Endothelial cell of umbilical vein (primary cell): ENCODE measurements around the gene FNDC3A. TPM values are rescaled to one million over a fixed set of nuclear protein-coding genes. Genes with fewer than 3 reads are reported as not detected.
"Not testable (repeated sequence)": the region's sequence is repeated elsewhere in the genome, so short reads cannot be mapped to it uniquely, and the experiment has no call there.

Experiments used
- BruUV-seq: library from RNA; stranded (reverse); fragments of 400-500 nt; replicated peaks from 2 replicates; lab custom pipeline; 2021; lab: Mats Ljungman, UMichigan
- CTCF ChIA-PET: fragments of 300-600, 350-600 bp; sonication (Branson Sonifier 250); formaldehyde crosslinking; loops from one replicate; lab custom pipeline; 2021; ENCODE audit warnings: antibody characterized with exemption, inconsistent platforms; lab: Charles Lee
- POLR2A ChIA-PET: fragments of 300-600, 350-600 bp; sonication (Branson Sonifier 250); formaldehyde crosslinking; loops from one replicate; lab custom pipeline; 2021; ENCODE audit warnings: antibody characterized with exemption, inconsistent platforms; lab: Charles Lee
- DNase-seq: peaks from one replicate; pipeline ENCODE4 v3.0.0-alpha.2; 2011; ENCODE audit warnings: low read depth, low spot score
- FAIRE-seq: peaks from 2 replicates; lab custom pipeline; 2011; peaks lifted over from hg19 to GRCh38; lab: Jason Lieb, UNC
- H2AFZ ChIP-seq: 2 replicates; pipeline ENCODE4 v1.6.0; 2012; ENCODE audit warnings: low read depth, low read length, control low read depth, inconsistent platforms
- H3K27ac ChIP-seq: 2 replicates; pipeline ENCODE4 v1.5.1; 2011; ENCODE audit warnings: low read depth, mild to moderate bottlenecking, control low read depth, low read length, moderate library complexity; ENCODE audit not compliant: insufficient read depth
- H3K27me3 ChIP-seq, 2 experiments: 2 replicates each; pipeline versions ENCODE4 v1.6.0 to v1.6.1; 2011; ENCODE audit warnings: low read length in 2 of 2, mixed read lengths in 1 of 2; ENCODE audit not compliant: control insufficient read depth in 2 of 2, insufficient read depth in 2 of 2
- H3K36me3 ChIP-seq, 2 experiments: 2 replicates in 1 of 2; 3 replicates in 1 of 2; pipeline ENCODE4 v1.5.1; 2011; ENCODE audit warnings: low read length in 2 of 2, mild to moderate bottlenecking in 1 of 2, moderate library complexity in 1 of 2; ENCODE audit not compliant: control insufficient read depth in 2 of 2, insufficient read depth in 2 of 2; ENCODE audit errors: extremely low read depth in 1 of 2
- H3K4me1 ChIP-seq: 3 replicates; pipeline ENCODE4 v1.5.1; 2011; ENCODE audit warnings: mild to moderate bottlenecking, low read length; ENCODE audit not compliant: control insufficient read depth, insufficient read depth; ENCODE audit errors: extremely low read depth
- H3K4me2 ChIP-seq: 2 replicates; pipeline ENCODE4 v1.6.1; 2011; ENCODE audit warnings: low read length, control low read depth, mixed read lengths; ENCODE audit not compliant: insufficient read depth
- H3K4me3 ChIP-seq, 3 experiments: fragments of 200-600 bp in 1 of 3; sonication (generic), shearing (Covaris generic) in 1 of 3; replicated peaks in 1 of 3; 2 replicates each; pipeline ENCODE4 v1.5.1; 2011 to 2016; ENCODE audit warnings: control low read depth in 3 of 3, low read length in 3 of 3, mild to moderate bottlenecking in 2 of 3, inconsistent platforms in 1 of 3, low read depth in 1 of 3, moderate library complexity in 1 of 3; ENCODE audit not compliant: insufficient read depth in 1 of 3
- H3K79me2 ChIP-seq: 2 replicates; pipeline ENCODE4 v1.6.0; 2012; ENCODE audit warnings: low read length, inconsistent platforms; ENCODE audit not compliant: control insufficient read depth, insufficient read depth
- H3K9ac ChIP-seq: replicated peaks from 2 replicates; pipeline ENCODE3; 2011; ENCODE audit warnings: low read length, control low read depth; ENCODE audit not compliant: insufficient read depth; ENCODE audit errors: extremely low read depth
- H3K9me1 ChIP-seq: replicated peaks from 3 replicates; pipeline ENCODE4 v1.6.0; 2011; ENCODE audit warnings: mild to moderate bottlenecking, low read length; ENCODE audit not compliant: control insufficient read depth, insufficient read depth; ENCODE audit errors: extremely low read depth
- H3K9me3 ChIP-seq: replicated peaks from 2 replicates; pipeline ENCODE4 v1.5.1; 2012; ENCODE audit warnings: low read length, inconsistent platforms; ENCODE audit not compliant: control insufficient read depth, insufficient read depth
- H4K20me1 ChIP-seq: replicated peaks from 2 replicates; pipeline ENCODE3; 2011; ENCODE audit warnings: mild to moderate bottlenecking, low read length; ENCODE audit not compliant: control insufficient read depth, insufficient read depth; ENCODE audit errors: extremely low read depth
- FOS ChIP-seq: IDR thresholded peaks from 2 replicates; pipeline ENCODE4 v1.6.1; 2011; ENCODE audit warnings: mild to moderate bottlenecking, low read length, moderate library complexity, borderline replicate concordance; ENCODE audit not compliant: insufficient read depth
- GATA2 ChIP-seq: IDR thresholded peaks from 2 replicates; pipeline ENCODE4 v1.7.0; 2011; ENCODE audit warnings: low read depth, mild to moderate bottlenecking, moderate library complexity, mixed read lengths, low read length; ENCODE audit not compliant: insufficient read length, insufficient read depth
- JUN ChIP-seq: IDR thresholded peaks from 2 replicates; pipeline ENCODE4 v1.6.1; 2011; ENCODE audit warnings: borderline replicate concordance, low read depth; ENCODE audit not compliant: insufficient read length, insufficient read depth
- MYC ChIP-seq: IDR thresholded peaks from one replicate; pipeline ENCODE4 v1.6.1; 2011; ENCODE audit warnings: mild to moderate bottlenecking, low read depth, low read length
- POLR2AphosphoS5 ChIP-seq: IDR thresholded peaks from 2 replicates; pipeline ENCODE4 v1.6.1; 2012; ENCODE audit warnings: low read depth, mild to moderate bottlenecking, control low read depth, low read length, moderate library complexity; ENCODE audit not compliant: insufficient read depth
- dilution Hi-C: fragments of 300-500 bp; cut with MboI; formaldehyde crosslinking; loops from one replicate; pipeline ENCODE4 v1.15.0; 2019; ENCODE audit warnings: low sequenced_read_pairs; ENCODE audit not compliant: extremely low pct_ligation_motif_present
- intact Hi-C: fragments of 100-400 bp; cut with micrococcal nuclease; formaldehyde crosslinking; loops from one replicate; pipeline ENCODE4 v1.10.0; 2022
- polyA plus RNA-seq, 4 experiments: library from polyadenylated mRNA; depleted of rRNA in 3 of 4; stranded (reverse) in 3 of 4; unstranded in 1 of 4; fragments of >200 nt; gene quantifications; 2 replicates each; pipeline versions ENCODE4 v1.2.1 to v1.2.3, GENCODE V29; 2011 to 2012; ENCODE audit warnings: missing spikeins in 1 of 4
- total RNA-seq: library from RNA; stranded (reverse); gene quantifications from 2 replicates; pipeline ENCODE4 v1.2.3, GENCODE V29; 2021
- TF ChIP-seq, protein P1 (sequence below), 2 donors: IDR thresholded peaks; 1 replicate in 1 of 2; 2 replicates in 1 of 2; pipeline ENCODE4 v1.5.1; 2011; ENCODE audit warnings: low read length in 2 of 2, mild to moderate bottlenecking in 2 of 2, moderate library complexity in 2 of 2, control low read depth in 1 of 2, inconsistent platforms in 1 of 2, low read depth in 1 of 2; ENCODE audit not compliant: insufficient read depth in 1 of 2; ENCODE audit errors: extremely low read depth in 1 of 2

The FNDC3A gene
- total and polyA plus RNA-seq, 2 donors (not counting 3 experiments of a cell fraction or from before 2014, with no cell fraction given): 26.3 to 50.8 TPM

DNA sequence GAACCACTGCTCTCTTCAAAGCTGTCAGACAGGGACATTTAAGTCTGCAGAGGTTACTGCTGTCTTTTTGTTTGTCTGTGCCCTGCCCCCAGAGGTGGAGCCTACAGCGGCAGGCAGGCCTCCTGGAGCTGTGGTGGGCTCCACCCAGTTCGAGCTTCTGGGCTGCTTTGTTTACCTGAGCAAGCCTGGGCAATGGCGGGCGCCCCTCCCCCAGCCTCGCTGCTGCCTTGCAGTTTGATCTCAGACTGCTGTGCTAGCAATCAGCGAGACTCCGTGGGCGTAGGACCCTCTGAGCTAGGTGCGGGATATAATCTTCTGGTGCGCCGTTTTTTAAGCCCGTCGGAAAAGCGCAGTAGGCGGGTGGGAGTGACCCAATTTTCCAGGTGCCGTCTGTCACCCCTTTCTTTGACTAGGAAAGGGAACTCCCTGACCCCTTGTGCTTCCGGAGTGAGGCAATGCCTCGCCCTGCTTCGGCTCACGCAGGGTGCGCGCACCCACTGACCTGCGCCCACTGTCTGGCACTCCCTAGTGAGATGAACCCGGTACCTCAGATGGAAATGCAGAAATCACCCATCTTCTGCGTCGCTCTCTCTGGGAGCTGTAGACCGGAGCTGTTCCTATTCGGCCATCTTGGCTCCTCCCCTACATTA is 43.4 kb downstream of the FNDC3A start:
- H2AFZ ChIP-seq, H4K20me1 ChIP-seq, H3K27ac ChIP-seq, H3K9me3 ChIP-seq, H3K9ac ChIP-seq, BruUV-seq, intact Hi-C loops, DNase-seq, H3K27me3 ChIP-seq, H3K4me3 ChIP-seq, dilution Hi-C loops, H3K36me3 ChIP-seq, FAIRE-seq, H3K4me1 ChIP-seq, H3K9me1 ChIP-seq, H3K4me2 ChIP-seq, H3K79me2 ChIP-seq, CTCF ChIA-PET, POLR2A ChIA-PET: not testable (repeated sequence)

DNA sequence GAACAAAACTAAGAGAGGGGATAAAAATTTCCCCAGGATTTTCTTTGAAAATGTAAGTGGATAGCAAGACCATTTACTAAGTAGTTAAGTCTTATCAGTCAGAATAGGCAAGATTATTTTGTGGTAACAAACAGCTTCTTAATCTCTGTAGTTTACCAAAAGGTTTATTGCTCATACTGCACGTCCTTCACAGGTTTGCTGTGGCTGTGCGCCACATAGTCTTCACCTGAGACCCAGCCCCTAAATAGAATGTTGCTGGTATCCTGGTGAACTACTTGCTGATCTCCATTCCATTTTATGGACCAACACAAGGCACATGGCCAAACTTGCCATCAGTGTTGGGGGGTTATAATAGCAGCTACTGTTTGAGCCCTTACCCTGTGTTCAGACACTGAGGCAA is 44.6 kb downstream of the FNDC3A start:
- TF ChIP-seq MYC (no peak), GATA2 (no peak), JUN (no peak), POLR2AphosphoS5 (no peak), FOS (no peak)
- TF ChIP-seq, protein P1, sequence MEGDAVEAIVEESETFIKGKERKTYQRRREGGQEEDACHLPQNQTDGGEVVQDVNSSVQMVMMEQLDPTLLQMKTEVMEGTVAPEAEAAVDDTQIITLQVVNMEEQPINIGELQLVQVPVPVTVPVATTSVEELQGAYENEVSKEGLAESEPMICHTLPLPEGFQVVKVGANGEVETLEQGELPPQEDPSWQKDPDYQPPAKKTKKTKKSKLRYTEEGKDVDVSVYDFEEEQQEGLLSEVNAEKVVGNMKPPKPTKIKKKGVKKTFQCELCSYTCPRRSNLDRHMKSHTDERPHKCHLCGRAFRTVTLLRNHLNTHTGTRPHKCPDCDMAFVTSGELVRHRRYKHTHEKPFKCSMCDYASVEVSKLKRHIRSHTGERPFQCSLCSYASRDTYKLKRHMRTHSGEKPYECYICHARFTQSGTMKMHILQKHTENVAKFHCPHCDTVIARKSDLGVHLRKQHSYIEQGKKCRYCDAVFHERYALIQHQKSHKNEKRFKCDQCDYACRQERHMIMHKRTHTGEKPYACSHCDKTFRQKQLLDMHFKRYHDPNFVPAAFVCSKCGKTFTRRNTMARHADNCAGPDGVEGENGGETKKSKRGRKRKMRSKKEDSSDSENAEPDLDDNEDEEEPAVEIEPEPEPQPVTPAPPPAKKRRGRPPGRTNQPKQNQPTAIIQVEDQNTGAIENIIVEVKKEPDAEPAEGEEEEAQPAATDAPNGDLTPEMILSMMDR (IDR thresholded peaks at IDR 0.05; ENCODE audit: extremely low read depth in 1 of 2, insufficient read depth in 1 of 2, low read depth in 1 of 2, low read length in 2 of 2): no peak
- Histone ChIP-seq H3K9me3 (no peaks in the 10 kb centered on the region), H3K4me3 (no peak overlapping the region), H3K9me1 (no peaks in the 10 kb centered on the region), H4K20me1 (no peaks in the 10 kb centered on the region), H3K79me2 (no peaks in the 10 kb centered on the region), H3K9ac (no peak overlapping the region), H3K4me1 (no peaks in the 10 kb centered on the region), H3K27ac (no peak overlapping the region), H3K27me3 (no peaks in the 10 kb centered on the region), H3K36me3 (no peaks in the 10 kb centered on the region), H3K4me2 (no peak overlapping the region), H2AFZ (no peak overlapping the region)
- ChIA-PET CTCF (interaction anchor here (1.2 to 2.4 kb wide), 3 partner anchors 12 to 46 kb away, joined by 3 to 5 read pairs (median 3); no protein-coding TSS in a partner anchor), POLR2A (no interaction called here)
- FAIRE-seq (no peak), DNase-seq (no peak)
- no TSS peak for BruUV-seq
- dilution Hi-C loops (no loop called here), intact Hi-C loops (no loop called here)
